Measurements from ENCODE around the gene STXBP4. TPM values are rescaled to one million over a fixed set of nuclear protein-coding genes. Genes with fewer than 3 reads are reported as not detected.
A peak's percentile ranks its signal among the peaks of the same experiment; 100 is the strongest.

STXBP4 gene
- total RNA-seq, 2 donors from 2014 or later: 2.8 to 4.6 TPM

- no peak overlapping the region for H3K27ac Mint-ChIP-seq
- no peak for DNase-seq (ENCODE audit: low spot score in 2 of 2)
- no peak for ATAC-seq
- H3K36me3 Mint-ChIP-seq: peaks cover 0 to 5% of the 10 kb centered on the region in 2 donors
- H3K9me3 Mint-ChIP-seq: no peaks in the 10 kb centered on the region
Measured at GRCh38 chr17:55166506-55166905, 197.9 kb downstream of the STXBP4 start.

- DNase-seq (ENCODE audit: low spot score in 2 of 2) (no peak), ATAC-seq (no peak)
- Mint-ChIP-seq H3K27ac (no peak overlapping the region), H3K9me3 (no peaks in the 10 kb centered on the region), H3K36me3 (peaks cover 0 to 11% of the 10 kb centered on the region in 2 donors)
Measured at GRCh38 chr17:55167024-55167725, 198.6 kb downstream of the STXBP4 start.

- DNase-seq (ENCODE audit: low spot score in 2 of 2) (no peak), ATAC-seq (no peak)
- Mint-ChIP-seq H3K9me3 (peaks cover 4% of the 10 kb centered on the region in 2 donors), H3K27ac (peak overlapping the region in 1 of 2 donors; percentile 65), H3K36me3 (peaks cover 0 to 15% of the 10 kb centered on the region in 2 donors)
Measured at GRCh38 chr17:55168958-55169687, 200.6 kb downstream of the STXBP4 start.

- H3K36me3 Mint-ChIP-seq: peaks cover 0 to 16% of the 10 kb centered on the region in 2 donors
- ATAC-seq (no peak), DNase-seq (ENCODE audit: low spot score in 2 of 2) (no peak)
- H3K9me3 Mint-ChIP-seq: peaks cover 4 to 8% of the 10 kb centered on the region in 2 donors
- H3K27ac Mint-ChIP-seq: no peak overlapping the region
Measured at GRCh38 chr17:55171634-55172328, 203.2 kb downstream of the STXBP4 start.

- Mint-ChIP-seq H3K36me3 (peaks cover 0 to 16% of the 10 kb centered on the region in 2 donors), H3K27ac (no peak overlapping the region), H3K9me3 (peaks cover 4 to 8% of the 10 kb centered on the region in 2 donors)
- no peak for DNase-seq (ENCODE audit: low spot score in 2 of 2)
- ATAC-seq: no peak
Measured at GRCh38 chr17:55172612-55173011, 204.0 kb downstream of the STXBP4 start.

GRCh38 chr17:55174133-55174532 is 205.6 kb downstream of the STXBP4 start:
- H3K36me3 Mint-ChIP-seq: peaks cover 0 to 16% of the 10 kb centered on the region in 2 donors
- no peak overlapping the region for H3K27ac Mint-ChIP-seq
- no peak for DNase-seq (ENCODE audit: low spot score in 2 of 2)

GRCh38 chr17:55175788-55176427 is 207.3 kb downstream of the STXBP4 start:
- no peak overlapping the region for H3K27ac Mint-ChIP-seq
- peaks cover 0 to 16% of the 10 kb centered on the region in 2 donors for H3K36me3 Mint-ChIP-seq
- DNase-seq (ENCODE audit: low spot score in 2 of 2) (no peak), ATAC-seq (no peak)
- peaks cover 4 to 8% of the 10 kb centered on the region in 2 donors for H3K9me3 Mint-ChIP-seq

More at GRCh38 chr17:55174133-55174532, 205.6 kb downstream of the STXBP4 start:
- H3K9me3 Mint-ChIP-seq: peaks cover 4 to 8% of the 10 kb centered on the region in 2 donors
- ATAC-seq: no peak

- ATAC-seq: no peak
- H3K27ac Mint-ChIP-seq: no peak overlapping the region
Measured at GRCh38 chr17:55177159-55177854, 208.7 kb downstream of the STXBP4 start.

GRCh38 chr17:55177855-55178217 is 209.3 kb downstream of the STXBP4 start:
- ATAC-seq (no peak), DNase-seq (ENCODE audit: low spot score in 2 of 2) (no peak)
- Mint-ChIP-seq H3K9me3 (peaks cover 15 to 18% of the 10 kb centered on the region in 2 donors), H3K27ac (no peak overlapping the region), H3K36me3 (peaks cover 0 to 10% of the 10 kb centered on the region in 2 donors)

More at GRCh38 chr17:55177159-55177854, 208.7 kb downstream of the STXBP4 start:
- Mint-ChIP-seq H3K36me3 (peaks cover 0 to 10% of the 10 kb centered on the region in 2 donors), H3K9me3 (peaks cover 12 to 13% of the 10 kb centered on the region in 2 donors)
- no peak for DNase-seq (ENCODE audit: low spot score in 2 of 2)

- H3K27ac Mint-ChIP-seq: no peak overlapping the region
- no peak for ATAC-seq
- H3K9me3 Mint-ChIP-seq: peaks cover 5 to 6% of the 10 kb centered on the region in 2 donors
- no peaks in the 10 kb centered on the region for H3K36me3 Mint-ChIP-seq
- no peak for DNase-seq (ENCODE audit: low spot score in 2 of 2)
Measured at GRCh38 chr17:55186937-55187770, 218.6 kb downstream of the STXBP4 start.

GRCh38 chr17:55190748-55191147 is 222.2 kb downstream of the STXBP4 start:
- H3K36me3 Mint-ChIP-seq: no peaks in the 10 kb centered on the region
- ATAC-seq: no peak
- DNase-seq (ENCODE audit: low spot score in 2 of 2): no peak
- no peaks in the 10 kb centered on the region for H3K9me3 Mint-ChIP-seq
- no peak overlapping the region for H3K27ac Mint-ChIP-seq

GRCh38 chr17:55198690-55199370 is 230.3 kb downstream of the STXBP4 start:
- DNase-seq (ENCODE audit: low spot score in 2 of 2) (no peak), ATAC-seq (no peak)
- Mint-ChIP-seq H3K36me3 (no peaks in the 10 kb centered on the region), H3K27ac (no peak overlapping the region), H3K9me3 (peaks cover 0 to 1% of the 10 kb centered on the region in 2 donors)

- peaks cover 4 to 5% of the 10 kb centered on the region in 2 donors for H3K9me3 Mint-ChIP-seq
- H3K27ac Mint-ChIP-seq: no peak overlapping the region
- no peak for ATAC-seq
- peaks cover 0 to 8% of the 10 kb centered on the region in 2 donors for H3K36me3 Mint-ChIP-seq
- no peak for DNase-seq (ENCODE audit: low spot score in 2 of 2)
Measured at GRCh38 chr17:55200904-55201303, 232.3 kb downstream of the STXBP4 start.

- Mint-ChIP-seq H3K36me3 (peaks cover 0 to 8% of the 10 kb centered on the region in 2 donors), H3K27ac (no peak overlapping the region), H3K9me3 (peaks cover 4 to 5% of the 10 kb centered on the region in 2 donors)
- DNase-seq (ENCODE audit: low spot score in 2 of 2) (no peak), ATAC-seq (no peak)
Measured at GRCh38 chr17:55201308-55201932, 232.9 kb downstream of the STXBP4 start.

Data from activated naive CD4-positive, alpha-beta T cell treated with anti-CD3 and anti-CD28 coated beads, Interleukin-2, amount 50 U/mL, for 72 hours (primary cell).